IMR-90 (cell line): ENCODE results near the gene GBF1. TPM values are rescaled to one million over a fixed set of nuclear protein-coding genes. Genes with fewer than 3 reads are reported as not detected.

Experiments used
- ATAC-seq: fragments of 200-7000 bp; cut with Tn5 transposase; 2 replicates; pipeline ENCODE4 v1.9.1; 2020; ENCODE audit warnings: low read depth, mild to moderate bottlenecking, moderate library complexity
- BruUV-seq: library from RNA; stranded (reverse); fragments of 400-500 nt; replicated peaks from 2 replicates; lab custom pipeline; 2021; lab: Mats Ljungman, UMichigan
- CTCF ChIA-PET: fragments of 300-600 bp; formaldehyde crosslinking; extraction: SDS; loops from one replicate; lab custom pipeline; 2021; ENCODE audit warnings: antibody characterized with exemption; lab: Yijun Ruan, JAX
- POLR2A ChIA-PET: fragments of 300-600 bp; sonication (Branson Sonifier 250); formaldehyde crosslinking; loops from one replicate; lab custom pipeline; 2022; ENCODE audit warnings: antibody characterized with exemption; ENCODE audit not compliant: unreplicated experiment; lab: Charles Lee
- DNase-seq: peaks from one replicate; pipeline ENCODE4 v3.0.0; 2013
- H2AFZ ChIP-seq: replicated peaks from 2 replicates; pipeline ENCODE3; 2013; ENCODE audit warnings: low read length, mild to moderate bottlenecking; ENCODE audit not compliant: poor library complexity
- H2AK5ac ChIP-seq: 2 replicates; pipeline ENCODE4 v1.6.1; 2013; ENCODE audit warnings: low read depth, low read length, inconsistent platforms
- H2AK9ac ChIP-seq: replicated peaks from 2 replicates; pipeline ENCODE3; 2013; ENCODE audit warnings: mild to moderate bottlenecking, low read depth, low read length, moderate library complexity; ENCODE audit not compliant: poor library complexity
- H2BK120ac ChIP-seq: 2 replicates; pipeline ENCODE4 v1.6.1; 2013; ENCODE audit warnings: low read depth, low read length, inconsistent platforms
- H2BK15ac ChIP-seq: 3 replicates; pipeline ENCODE4 v1.6.1; 2013; ENCODE audit warnings: low read depth, low read length, inconsistent platforms
- H2BK20ac ChIP-seq: 2 replicates; pipeline ENCODE4 v1.6.1; 2013; ENCODE audit warnings: low read depth, mild to moderate bottlenecking, inconsistent platforms, low read length, moderate library complexity
- H2BK5ac ChIP-seq: 2 replicates; pipeline ENCODE4 v1.6.1; 2013; ENCODE audit warnings: mild to moderate bottlenecking, low read depth, low read length, inconsistent platforms; ENCODE audit not compliant: poor library complexity, severe bottlenecking
- H3K14ac ChIP-seq: replicated peaks from 2 replicates; pipeline ENCODE4 v1.6.1; 2013; ENCODE audit warnings: low read depth, low read length, inconsistent platforms
- H3K18ac ChIP-seq: 2 replicates; pipeline ENCODE4 v1.6.1; 2013; ENCODE audit warnings: low read depth, low read length, control low read depth
- H3K23ac ChIP-seq: 2 replicates; pipeline ENCODE4 v1.6.1; 2013; ENCODE audit warnings: low read depth, low read length, inconsistent platforms
- H3K27ac ChIP-seq: 2 replicates; pipeline ENCODE4 v1.5.1; 2013; ENCODE audit warnings: mild to moderate bottlenecking, control low read depth, low read length; ENCODE audit not compliant: insufficient read depth
- H3K27me3 ChIP-seq: 2 replicates; pipeline ENCODE4 v1.6.1; 2013; ENCODE audit warnings: low read length; ENCODE audit not compliant: control insufficient read depth, insufficient read depth
- H3K36me3 ChIP-seq: 2 replicates; pipeline ENCODE4 v1.6.1; 2013; ENCODE audit warnings: low read length, mixed read lengths; ENCODE audit not compliant: control insufficient read depth, insufficient read depth
- H3K4ac ChIP-seq: 2 replicates; pipeline ENCODE4 v1.6.1; 2013; ENCODE audit warnings: low read depth, low read length, inconsistent platforms
- H3K4me1 ChIP-seq: 2 replicates; pipeline ENCODE4 v1.6.1; 2013; ENCODE audit warnings: low read length, mixed read lengths; ENCODE audit not compliant: control insufficient read depth, insufficient read depth
- H3K4me2 ChIP-seq: 2 replicates; pipeline ENCODE4 v1.6.1; 2013; ENCODE audit warnings: low read depth, mild to moderate bottlenecking, control low read depth, low read length, moderate library complexity
- H3K4me3 ChIP-seq: 2 replicates; pipeline ENCODE4 v1.5.1; 2013; ENCODE audit warnings: low read depth, mild to moderate bottlenecking, control low read depth, low read length, moderate library complexity; ENCODE audit not compliant: insufficient read depth
- H3K56ac ChIP-seq: 2 replicates; pipeline ENCODE4 v1.6.1; 2013; ENCODE audit warnings: low read length, inconsistent platforms; ENCODE audit not compliant: insufficient read depth; ENCODE audit errors: extremely low read depth
- H3K79me1 ChIP-seq, 2 experiments: 2 replicates each; pipeline ENCODE4 v1.6.1; 2013; ENCODE audit warnings: low read length in 2 of 2, inconsistent platforms in 1 of 2, low read depth in 1 of 2
- H3K9ac ChIP-seq: 2 replicates; pipeline ENCODE4 v1.6.1; 2013; ENCODE audit warnings: low read depth, low read length, control low read depth
- H3K9me1 ChIP-seq: 2 replicates; pipeline ENCODE4 v1.6.1; 2013; ENCODE audit warnings: low read length, inconsistent platforms; ENCODE audit not compliant: insufficient read depth
- H3K9me3 ChIP-seq: 2 replicates; pipeline ENCODE4 v1.6.1; 2013; ENCODE audit warnings: low read length; ENCODE audit not compliant: control insufficient read depth, insufficient read depth
- H4K20me1 ChIP-seq: 2 replicates; pipeline ENCODE4 v1.6.1; 2013; ENCODE audit warnings: low read length, inconsistent platforms; ENCODE audit not compliant: insufficient read depth
- H4K5ac ChIP-seq: 2 replicates; pipeline ENCODE4 v1.6.1; 2013; ENCODE audit warnings: mild to moderate bottlenecking, low read depth, low read length, control low read depth
- H4K8ac ChIP-seq, 2 experiments: 2 replicates each; pipeline ENCODE4 v1.6.1; 2013; ENCODE audit warnings: low read depth in 2 of 2, low read length in 2 of 2, control low read depth in 1 of 2, inconsistent platforms in 1 of 2
- H4K91ac ChIP-seq: 2 replicates; pipeline ENCODE4 v1.6.1; 2013; ENCODE audit warnings: low read depth, low read length, inconsistent platforms; ENCODE audit not compliant: insufficient read depth
- CEBPB ChIP-seq: IDR thresholded peaks from 2 replicates; pipeline ENCODE4 v1.6.1; 2012; ENCODE audit warnings: low read depth, low read length, improper control_type of control experiment
- CHD1 ChIP-seq: IDR thresholded peaks from 2 replicates; pipeline ENCODE4 v1.6.1; 2012; ENCODE audit warnings: low read depth, low read length, improper control_type of control experiment
- FOS ChIP-seq: fragments of 150-350 bp; IDR thresholded peaks from 2 replicates; pipeline ENCODE4 v1.6.1; 2016; ENCODE audit warnings: low read depth, low read length
- MAFK ChIP-seq: IDR thresholded peaks from 2 replicates; pipeline ENCODE4 v1.6.1; 2012; ENCODE audit warnings: low read depth, low read length, improper control_type of control experiment
- NFE2L2 ChIP-seq: fragments of 150-350 bp; IDR thresholded peaks from 2 replicates; pipeline ENCODE4 v1.6.1; 2016; ENCODE audit warnings: low read depth, mild to moderate bottlenecking, low read length
- RAD21 ChIP-seq: IDR thresholded peaks from 2 replicates; pipeline ENCODE4 v1.6.1; 2012; ENCODE audit warnings: low read length, improper control_type of control experiment
- WGBS, 2 experiments: methylation state at CpG; one replicate each; pipeline versions ENCODE4 v1.1.5 to v1.1.7; 2013; ENCODE audit warnings: missing lambda C conversion rate in 2 of 2; ENCODE audit not compliant: insufficient read length in 1 of 2; ENCODE audit errors: extremely low coverage in 2 of 2; 5-methylcytosine and 5-hydroxymethylcytosine counted together
- dilution Hi-C: fragments of 300-500 bp; cut with HindIII; formaldehyde crosslinking; loops from one replicate; pipeline ENCODE4 v1.14.3; 2018; ENCODE audit warnings: low sequenced_read_pairs; ENCODE audit not compliant: unreplicated experiment
- in situ Hi-C: fragments of 300-500 bp; cut with MboI; formaldehyde crosslinking; loops from 3 replicates; pipeline ENCODE4 v1.14.3; 2019; ENCODE audit warnings: low sequenced_read_pairs, inconsistent platforms, mixed read lengths
- intact Hi-C: fragments of 100-400 bp; cut with micrococcal nuclease; formaldehyde crosslinking; loops from 2 replicates; pipeline ENCODE4 v1.10.0; 2022
- polyA plus RNA-seq, 3 experiments: library from polyadenylated mRNA; depleted of rRNA; stranded (reverse); fragments of >200 nt; gene quantifications; 2 replicates each; pipeline ENCODE4 v1.2.3, GENCODE V29; 2012; ENCODE audit warnings: low replicate concordance in 1 of 3
- total RNA-seq: library from RNA; depleted of rRNA; stranded (reverse); fragments of >200 nt; gene quantifications from 2 replicates; pipeline ENCODE4 v1.2.3, GENCODE V29; 2012
- TF ChIP-seq, protein P1 (sequence below): fragments of 150-350 bp; IDR thresholded peaks from 2 replicates; pipeline ENCODE4 v1.6.1; 2017; ENCODE audit warnings: mild to moderate bottlenecking, antibody characterized with exemption, low read length, low read depth
- TF ChIP-seq, protein P2 (sequence below): conservative IDR thresholded peaks from 2 replicates; pipeline ENCODE4 v1.5.1; 2012; ENCODE audit warnings: mild to moderate bottlenecking, low read depth, low read length, improper control_type of control experiment

Gene GBF1
- total and polyA plus RNA-seq, 2 of the 4 experiments (the other 2 are of a cell fraction) = 38.7 to 40.1 TPM

DNA sequence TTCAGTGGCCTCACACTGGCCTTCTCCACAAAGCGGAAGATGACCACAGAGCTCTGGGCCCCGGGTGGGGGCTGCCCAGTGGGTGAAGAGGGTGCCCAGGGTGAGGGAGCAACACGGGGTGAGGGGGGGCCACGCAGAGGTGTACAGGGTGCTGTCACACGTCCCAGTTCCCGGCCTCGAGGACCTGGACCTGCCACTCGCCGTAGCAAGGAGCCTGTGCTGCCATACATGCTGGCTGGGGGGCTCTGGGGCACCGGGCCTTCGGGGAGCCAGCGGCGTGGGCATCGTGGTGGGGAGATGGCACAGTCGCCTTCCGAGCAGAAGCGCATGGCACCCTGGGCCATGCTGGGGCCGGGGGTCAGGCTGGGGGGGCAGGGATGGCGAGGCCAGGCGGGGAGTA is 171.4 kb downstream of the GBF1 start:
- no peak overlapping the region for H2AFZ ChIP-seq
- H3K9me1 ChIP-seq = peaks cover 9% of the 10 kb centered on the region; the same call in 1 of the 2 replicates
- no peak overlapping the region for H3K14ac ChIP-seq
- CTCF ChIA-PET = no interaction called here
- H3K4me2 ChIP-seq = no peak overlapping the region
- H3K4ac ChIP-seq = no peak overlapping the region
- dilution Hi-C loops = no loop called here
- no peak overlapping the region for H3K9ac ChIP-seq
- H2AK5ac ChIP-seq = no peak overlapping the region
- no peak overlapping the region for H2BK120ac ChIP-seq
- TF ChIP-seq MAFK (no peak), NFE2L2 (no peak), CHD1 (no peak), FOS (no peak), RAD21 (no peak), CEBPB (no peak)
- TF ChIP-seq, protein P1, sequence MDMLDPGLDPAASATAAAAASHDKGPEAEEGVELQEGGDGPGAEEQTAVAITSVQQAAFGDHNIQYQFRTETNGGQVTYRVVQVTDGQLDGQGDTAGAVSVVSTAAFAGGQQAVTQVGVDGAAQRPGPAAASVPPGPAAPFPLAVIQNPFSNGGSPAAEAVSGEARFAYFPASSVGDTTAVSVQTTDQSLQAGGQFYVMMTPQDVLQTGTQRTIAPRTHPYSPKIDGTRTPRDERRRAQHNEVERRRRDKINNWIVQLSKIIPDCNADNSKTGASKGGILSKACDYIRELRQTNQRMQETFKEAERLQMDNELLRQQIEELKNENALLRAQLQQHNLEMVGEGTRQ = no peak
- TF ChIP-seq, protein P2, sequence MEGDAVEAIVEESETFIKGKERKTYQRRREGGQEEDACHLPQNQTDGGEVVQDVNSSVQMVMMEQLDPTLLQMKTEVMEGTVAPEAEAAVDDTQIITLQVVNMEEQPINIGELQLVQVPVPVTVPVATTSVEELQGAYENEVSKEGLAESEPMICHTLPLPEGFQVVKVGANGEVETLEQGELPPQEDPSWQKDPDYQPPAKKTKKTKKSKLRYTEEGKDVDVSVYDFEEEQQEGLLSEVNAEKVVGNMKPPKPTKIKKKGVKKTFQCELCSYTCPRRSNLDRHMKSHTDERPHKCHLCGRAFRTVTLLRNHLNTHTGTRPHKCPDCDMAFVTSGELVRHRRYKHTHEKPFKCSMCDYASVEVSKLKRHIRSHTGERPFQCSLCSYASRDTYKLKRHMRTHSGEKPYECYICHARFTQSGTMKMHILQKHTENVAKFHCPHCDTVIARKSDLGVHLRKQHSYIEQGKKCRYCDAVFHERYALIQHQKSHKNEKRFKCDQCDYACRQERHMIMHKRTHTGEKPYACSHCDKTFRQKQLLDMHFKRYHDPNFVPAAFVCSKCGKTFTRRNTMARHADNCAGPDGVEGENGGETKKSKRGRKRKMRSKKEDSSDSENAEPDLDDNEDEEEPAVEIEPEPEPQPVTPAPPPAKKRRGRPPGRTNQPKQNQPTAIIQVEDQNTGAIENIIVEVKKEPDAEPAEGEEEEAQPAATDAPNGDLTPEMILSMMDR = no peak
- POLR2A ChIA-PET = no interaction called here
- no peaks in the 10 kb centered on the region for H4K20me1 ChIP-seq
- DNase-seq (no peak), ATAC-seq (no peak)
- H4K91ac ChIP-seq = no peak overlapping the region
- intact Hi-C loops = no loop called here
- H3K27ac ChIP-seq = no peak overlapping the region
- H3K18ac ChIP-seq = no peak overlapping the region
- peaks cover 5% of the 10 kb centered on the region for H3K4me1 ChIP-seq
- H4K5ac ChIP-seq = no peak overlapping the region
- no peak overlapping the region for H3K4me3 ChIP-seq
- H2AK9ac ChIP-seq = no peak overlapping the region
- H3K36me3 ChIP-seq = no peaks in the 10 kb centered on the region
- H3K56ac ChIP-seq = no peak overlapping the region
- H3K9me3 ChIP-seq = no peaks in the 10 kb centered on the region
- H2BK15ac ChIP-seq = no peak overlapping the region
- H3K23ac ChIP-seq = no peak overlapping the region
- H2BK20ac ChIP-seq = no peak overlapping the region
- in situ Hi-C loops = no loop called here
- H4K8ac ChIP-seq = no peak overlapping the region
- no peaks in the 10 kb centered on the region; a peak in 1 of 4 replicates for H3K79me1 ChIP-seq
- H3K27me3 ChIP-seq = peaks cover 55% of the 10 kb centered on the region
- BruUV-seq = no TSS peak
- no peak overlapping the region for H2BK5ac ChIP-seq
- WGBS, 2 experiments = 64% methylated on average over 8 of the region's 20 CpGs; no CpG with 5 or more reads in 1 of the 2 experiments
